ENCODE data around the gene RER1.

RER1 gene

GRCh38 chr1:2402420-2402819 lies 10.8 kb downstream of the RER1 start:
- no peaks in the 10 kb centered on the region for H3K9me3 ChIP-seq (ENCODE audit: control insufficient read depth, low read length)
- no peaks in the 10 kb centered on the region for H3K4me1 ChIP-seq (ENCODE audit: control insufficient read depth, insufficient read depth, low read length)
- H3K9ac ChIP-seq (ENCODE audit: low read length) = no peak overlapping the region
- no peaks in the 10 kb centered on the region for H3K27me3 ChIP-seq (ENCODE audit: control insufficient read depth, insufficient read depth, low read length)
- no peak overlapping the region for H3K4me3 ChIP-seq (ENCODE audit: low read length)
- peaks cover 13% of the 10 kb centered on the region for H3K36me3 ChIP-seq (ENCODE audit: control insufficient read depth, insufficient read depth, low read length)

- Histone ChIP-seq H3K9ac (ENCODE audit: low read length) (no peak overlapping the region), H3K36me3 (ENCODE audit: control insufficient read depth, insufficient read depth, low read length) (peaks cover 10% of the 10 kb centered on the region), H3K9me3 (ENCODE audit: control insufficient read depth, low read length) (no peaks in the 10 kb centered on the region), H3K4me1 (ENCODE audit: control insufficient read depth, insufficient read depth, low read length) (no peaks in the 10 kb centered on the region), H3K4me3 (ENCODE audit: low read length) (no peak overlapping the region), H3K27me3 (ENCODE audit: control insufficient read depth, insufficient read depth, low read length) (no peaks in the 10 kb centered on the region)
Measured at GRCh38 chr1:2403273-2403672, 11.6 kb downstream of the RER1 start.

GRCh38 chr1:2404142-2404889 lies 12.7 kb downstream of the RER1 start:
- Histone ChIP-seq H3K36me3 (ENCODE audit: control insufficient read depth, insufficient read depth, low read length) (peaks cover 10% of the 10 kb centered on the region), H3K4me3 (ENCODE audit: low read length) (no peak overlapping the region), H3K27me3 (ENCODE audit: control insufficient read depth, insufficient read depth, low read length) (no peaks in the 10 kb centered on the region), H3K9me3 (ENCODE audit: control insufficient read depth, low read length) (no peaks in the 10 kb centered on the region), H3K4me1 (ENCODE audit: control insufficient read depth, insufficient read depth, low read length) (no peaks in the 10 kb centered on the region), H3K9ac (ENCODE audit: low read length) (no peak overlapping the region)

- no peaks in the 10 kb centered on the region for H3K9me3 ChIP-seq (ENCODE audit: control insufficient read depth, low read length)
- no peaks in the 10 kb centered on the region for H3K27me3 ChIP-seq (ENCODE audit: control insufficient read depth, insufficient read depth, low read length)
- H3K4me1 ChIP-seq (ENCODE audit: control insufficient read depth, insufficient read depth, low read length) = no peaks in the 10 kb centered on the region
- no peak overlapping the region for H3K9ac ChIP-seq (ENCODE audit: low read length)
- no peak overlapping the region for H3K4me3 ChIP-seq (ENCODE audit: low read length)
- H3K36me3 ChIP-seq (ENCODE audit: control insufficient read depth, insufficient read depth, low read length) = peaks cover 10% of the 10 kb centered on the region
Measured at GRCh38 chr1:2404890-2405511, 13.4 kb downstream of the RER1 start.

- H3K4me3 ChIP-seq (ENCODE audit: low read length) = no peak overlapping the region
Measured at GRCh38 chr1:2405588-2406295, 14.1 kb downstream of the RER1 start.

GRCh38 chr1:2406451-2407041 lies 14.9 kb downstream of the RER1 start:
- H3K36me3 ChIP-seq (ENCODE audit: control insufficient read depth, insufficient read depth, low read length) = peaks cover 5% of the 10 kb centered on the region
- no peak overlapping the region for H3K9ac ChIP-seq (ENCODE audit: low read length)

More at GRCh38 chr1:2405588-2406295, 14.1 kb downstream of the RER1 start:
- no peaks in the 10 kb centered on the region for H3K27me3 ChIP-seq (ENCODE audit: control insufficient read depth, insufficient read depth, low read length)
- H3K36me3 ChIP-seq (ENCODE audit: control insufficient read depth, insufficient read depth, low read length) = peaks cover 6% of the 10 kb centered on the region
- no peak overlapping the region for H3K9ac ChIP-seq (ENCODE audit: low read length)
- no peaks in the 10 kb centered on the region for H3K9me3 ChIP-seq (ENCODE audit: control insufficient read depth, low read length)
- H3K4me1 ChIP-seq (ENCODE audit: control insufficient read depth, insufficient read depth, low read length) = no peaks in the 10 kb centered on the region

GRCh38 chr1:2407166-2407990 lies 15.7 kb downstream of the RER1 start:
- no peaks in the 10 kb centered on the region for H3K9me3 ChIP-seq (ENCODE audit: control insufficient read depth, low read length)
- H3K36me3 ChIP-seq (ENCODE audit: control insufficient read depth, insufficient read depth, low read length) = peaks cover 5% of the 10 kb centered on the region
- H3K4me3 ChIP-seq (ENCODE audit: low read length) = no peak overlapping the region
- peaks cover 7% of the 10 kb centered on the region for H3K4me1 ChIP-seq (ENCODE audit: control insufficient read depth, insufficient read depth, low read length)
- H3K27me3 ChIP-seq (ENCODE audit: control insufficient read depth, insufficient read depth, low read length) = no peaks in the 10 kb centered on the region
- no peak overlapping the region for H3K9ac ChIP-seq (ENCODE audit: low read length)

More at GRCh38 chr1:2406451-2407041, 14.9 kb downstream of the RER1 start:
- Histone ChIP-seq H3K27me3 (ENCODE audit: control insufficient read depth, insufficient read depth, low read length) (no peaks in the 10 kb centered on the region), H3K4me1 (ENCODE audit: control insufficient read depth, insufficient read depth, low read length) (peaks cover 2% of the 10 kb centered on the region), H3K9me3 (ENCODE audit: control insufficient read depth, low read length) (no peaks in the 10 kb centered on the region), H3K4me3 (ENCODE audit: low read length) (no peak overlapping the region)

GRCh38 chr1:2407991-2408275 lies 16.3 kb downstream of the RER1 start:
- Histone ChIP-seq H3K27me3 (ENCODE audit: control insufficient read depth, insufficient read depth, low read length) (no peaks in the 10 kb centered on the region), H3K4me3 (ENCODE audit: low read length) (no peak overlapping the region), H3K9ac (ENCODE audit: low read length) (no peak overlapping the region), H3K9me3 (ENCODE audit: control insufficient read depth, low read length) (no peaks in the 10 kb centered on the region), H3K4me1 (ENCODE audit: control insufficient read depth, insufficient read depth, low read length) (peaks cover 7% of the 10 kb centered on the region), H3K36me3 (ENCODE audit: control insufficient read depth, insufficient read depth, low read length) (peaks cover 5% of the 10 kb centered on the region)

GRCh38 chr1:2408456-2408855 lies 16.8 kb downstream of the RER1 start:
- Histone ChIP-seq H3K4me3 (ENCODE audit: low read length) (no peak overlapping the region), H3K9ac (ENCODE audit: low read length) (no peak overlapping the region), H3K36me3 (ENCODE audit: control insufficient read depth, insufficient read depth, low read length) (peaks cover 5% of the 10 kb centered on the region), H3K4me1 (ENCODE audit: control insufficient read depth, insufficient read depth, low read length) (peaks cover 11% of the 10 kb centered on the region), H3K9me3 (ENCODE audit: control insufficient read depth, low read length) (no peaks in the 10 kb centered on the region), H3K27me3 (ENCODE audit: control insufficient read depth, insufficient read depth, low read length) (no peaks in the 10 kb centered on the region)

- Histone ChIP-seq H3K9me3 (ENCODE audit: control insufficient read depth, low read length) (no peaks in the 10 kb centered on the region), H3K4me3 (ENCODE audit: low read length) (no peak overlapping the region), H3K27me3 (ENCODE audit: control insufficient read depth, insufficient read depth, low read length) (no peaks in the 10 kb centered on the region), H3K4me1 (ENCODE audit: control insufficient read depth, insufficient read depth, low read length) (peaks cover 15% of the 10 kb centered on the region), H3K9ac (ENCODE audit: low read length) (no peak overlapping the region), H3K36me3 (ENCODE audit: control insufficient read depth, insufficient read depth, low read length) (peaks cover 5% of the 10 kb centered on the region)
Measured at GRCh38 chr1:2408859-2409276, 17.2 kb downstream of the RER1 start.

- Histone ChIP-seq H3K9ac (ENCODE audit: low read length) (no peak overlapping the region), H3K4me1 (ENCODE audit: control insufficient read depth, insufficient read depth, low read length) (peaks cover 24% of the 10 kb centered on the region), H3K36me3 (ENCODE audit: control insufficient read depth, insufficient read depth, low read length) (no peaks in the 10 kb centered on the region), H3K4me3 (ENCODE audit: low read length) (no peak overlapping the region), H3K27me3 (ENCODE audit: control insufficient read depth, insufficient read depth, low read length) (no peaks in the 10 kb centered on the region), H3K9me3 (ENCODE audit: control insufficient read depth, low read length) (no peaks in the 10 kb centered on the region)
Measured at GRCh38 chr1:2409745-2410144, 18.1 kb downstream of the RER1 start.

Data from mucosa of stomach (tissue), 1 donor.